ENCODE data around the gene TRUB2.
A peak's percentile ranks its signal among the peaks of the same experiment; 100 is the strongest.

Gene TRUB2

DNA sequence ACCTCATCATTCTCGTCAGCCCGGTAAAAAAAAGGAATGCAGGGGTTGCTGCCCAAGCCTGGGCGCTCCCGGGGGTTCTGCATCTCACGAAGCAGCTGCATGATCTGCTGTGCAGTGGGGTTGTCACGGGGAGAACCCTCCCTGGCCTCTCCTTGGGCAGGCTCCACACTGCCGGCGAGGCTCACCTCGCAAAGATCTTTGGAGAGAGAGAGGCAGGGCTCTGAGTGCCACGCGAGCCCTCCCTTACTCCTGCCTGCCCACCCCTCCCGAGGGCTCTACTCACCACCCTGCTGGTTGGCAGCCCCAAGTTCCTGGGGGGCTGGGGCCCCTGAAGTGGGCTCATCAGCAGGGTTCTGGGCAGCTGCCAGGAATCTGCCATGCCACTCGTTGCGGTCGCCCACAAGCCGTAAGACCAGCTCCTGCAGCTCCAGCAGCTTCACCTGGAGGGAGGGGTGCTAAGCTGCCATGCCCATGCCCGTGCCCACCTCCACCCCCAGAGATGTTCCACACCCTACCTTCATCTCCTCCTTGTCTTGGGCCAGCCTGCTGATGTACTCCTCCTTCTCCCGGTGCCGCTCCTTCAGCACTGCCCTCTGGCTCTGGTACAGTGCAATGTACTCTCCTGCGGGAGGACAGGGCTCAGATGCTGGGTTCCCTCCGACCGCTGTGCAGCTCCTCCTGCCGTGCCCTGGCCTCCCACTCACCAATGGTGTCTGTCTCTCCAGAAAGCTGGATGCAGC is 65.0 kb downstream of the TRUB2 start:
- H3K27me3 Mint-ChIP-seq, result peaks cover 3 to 4% of the 10 kb centered on the region in 2 donors
- H3K27ac Mint-ChIP-seq, result peak overlapping the region; percentile 32
- H3K4me1 Mint-ChIP-seq, result peaks cover 6 to 8% of the 10 kb centered on the region in 2 donors
- no peak for DNase-seq
- H3K4me3 Mint-ChIP-seq, result no peak overlapping the region
- peaks cover 42 to 51% of the 10 kb centered on the region in 2 donors for H3K36me3 Mint-ChIP-seq
- H3K9me3 Mint-ChIP-seq, result no peaks in the 10 kb centered on the region
- ATAC-seq (replicated peaks), result no peak

Measured in stimulated activated naive B cell treated with anti-CD40 and anti-IgM and Interleukin-4, amounts not matched to agents 10 μg/mL and 1 μg/mL and 100 μg/mL, for 72 hours (primary cell).